ENCODE measurements around the gene AK3. TPM values are rescaled to one million over a fixed set of nuclear protein-coding genes. Genes with fewer than 3 reads are reported as not detected.

The AK3 gene
- total and polyA plus RNA-seq, 5 donors from 2014 or later, result 21.7 to 47.3 (median 42.2) TPM

DNA sequence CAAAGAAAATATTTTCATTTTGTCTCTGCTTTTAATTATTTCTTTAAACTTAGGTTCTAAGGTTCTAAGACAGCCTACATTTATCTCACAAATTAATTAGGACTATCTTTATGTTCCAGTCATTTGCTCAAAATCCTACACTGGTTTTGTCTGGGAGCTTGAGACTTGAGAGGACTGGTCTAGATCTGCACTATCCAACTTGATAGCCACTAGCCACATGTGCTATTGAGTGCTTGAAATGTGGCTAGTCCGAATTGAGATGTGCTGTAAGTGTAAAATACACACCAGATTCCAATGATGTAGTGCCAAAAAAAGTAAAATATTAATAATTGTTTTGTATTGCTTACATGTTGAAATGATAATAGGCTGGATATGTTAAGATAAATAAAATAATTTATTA, 54.4 kb downstream of the AK3 start:
- Mint-ChIP-seq H3K4me1 (peaks cover 42 to 66% (median 47%) of the 10 kb centered on the region in 4 donors), H3K9me3 (no peaks in the 10 kb centered on the region), H3K4me3 (no peak overlapping the region), H3K36me3 (peaks cover 45% of the 10 kb centered on the region), H3K27ac (no peak overlapping the region), H3K27me3 (no peaks in the 10 kb centered on the region)
- DNase-seq, result no peak
- Histone ChIP-seq H3K9me3 (ENCODE audit: control insufficient read depth in 2 of 2, low read length in 2 of 2) (no peaks in the 10 kb centered on the region), H3K4me3 (ENCODE audit: low read depth, low read length) (no peak overlapping the region), H3K27me3 (ENCODE audit: control insufficient read depth, insufficient read depth, low read length) (no peaks in the 10 kb centered on the region), H3K27ac (ENCODE audit: insufficient read depth, low read length, poor library complexity, severe bottlenecking) (no peak overlapping the region), H3K4me1 (ENCODE audit: control insufficient read depth, insufficient read depth, low read length, poor library complexity, severe bottlenecking) (peaks cover 8% of the 10 kb centered on the region), H3K36me3 (ENCODE audit: control insufficient read depth, insufficient read depth, low read length) (peaks cover 58% of the 10 kb centered on the region)
- no peak for ATAC-seq (ENCODE audit: low read depth in 2 of 2)

DNA sequence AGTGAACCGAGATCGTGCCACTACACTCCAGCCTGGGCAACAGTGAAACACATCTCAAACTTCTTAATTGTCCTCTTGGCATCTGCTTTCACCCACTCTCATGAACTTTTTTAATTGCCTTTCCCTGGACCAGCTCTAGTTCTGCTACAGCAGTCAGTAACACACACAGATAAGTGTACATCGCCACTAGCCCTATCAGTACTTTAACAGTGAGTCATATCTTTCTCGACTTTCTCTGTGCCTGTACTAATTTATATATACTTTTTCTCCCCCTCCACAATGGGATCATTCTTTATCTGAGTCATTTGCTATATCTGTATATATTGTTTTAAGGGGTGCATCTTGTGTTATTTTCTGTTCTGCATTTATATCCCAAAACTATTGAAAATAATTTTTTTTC, 54.9 kb downstream of the AK3 start:
- no peaks in the 10 kb centered on the region for H3K27me3 Mint-ChIP-seq
- no peak overlapping the region for H3K27ac ChIP-seq (ENCODE audit: insufficient read depth, low read length, poor library complexity, severe bottlenecking)
- no peaks in the 10 kb centered on the region for H3K27me3 ChIP-seq (ENCODE audit: control insufficient read depth, insufficient read depth, low read length)
- ATAC-seq (ENCODE audit: low read depth in 2 of 2) (no peak), DNase-seq (no peak)
- H3K36me3 ChIP-seq (ENCODE audit: control insufficient read depth, insufficient read depth, low read length), result peaks cover 53% of the 10 kb centered on the region
- H3K4me1 Mint-ChIP-seq, result peaks cover 37 to 61% (median 43%) of the 10 kb centered on the region in 4 donors
- H3K4me1 ChIP-seq (ENCODE audit: control insufficient read depth, insufficient read depth, low read length, poor library complexity, severe bottlenecking), result peaks cover 11% of the 10 kb centered on the region
- H3K9me3 ChIP-seq (ENCODE audit: control insufficient read depth in 2 of 2, low read length in 2 of 2), result no peaks in the 10 kb centered on the region
- H3K36me3 Mint-ChIP-seq, result peaks cover 41% of the 10 kb centered on the region
- H3K4me3 ChIP-seq (ENCODE audit: low read depth, low read length), result no peak overlapping the region
- no peaks in the 10 kb centered on the region for H3K9me3 Mint-ChIP-seq
- H3K27ac Mint-ChIP-seq, result peak overlapping the region in 1 of 3 donors; percentile 86
- peak overlapping the region in 2 of 4 donors; percentile 5 to 76 for H3K4me3 Mint-ChIP-seq

GRCh38 chr9:4684820-4685219, 56.2 kb downstream of the AK3 start:
- no peak overlapping the region for H3K4me3 Mint-ChIP-seq
- H3K27ac ChIP-seq (ENCODE audit: insufficient read depth, low read length, poor library complexity, severe bottlenecking), result no peak overlapping the region
- ATAC-seq (ENCODE audit: low read depth in 2 of 2) (no peak), DNase-seq (no peak)
- H3K4me1 ChIP-seq (ENCODE audit: control insufficient read depth, insufficient read depth, low read length, poor library complexity, severe bottlenecking), result peaks cover 23% of the 10 kb centered on the region
- H3K4me1 Mint-ChIP-seq, result peaks cover 31 to 49% (median 32%) of the 10 kb centered on the region in 4 donors
- H3K27me3 Mint-ChIP-seq, result no peaks in the 10 kb centered on the region
- H3K27me3 ChIP-seq (ENCODE audit: control insufficient read depth, insufficient read depth, low read length), result no peaks in the 10 kb centered on the region
- H3K36me3 ChIP-seq (ENCODE audit: control insufficient read depth, insufficient read depth, low read length), result peaks cover 43% of the 10 kb centered on the region
- H3K9me3 Mint-ChIP-seq, result no peaks in the 10 kb centered on the region
- peak overlapping the region in 1 of 3 donors; percentile 2 for H3K27ac Mint-ChIP-seq
- no peaks in the 10 kb centered on the region for H3K9me3 ChIP-seq (ENCODE audit: control insufficient read depth in 2 of 2, low read length in 2 of 2)
- no peak overlapping the region for H3K4me3 ChIP-seq (ENCODE audit: low read depth, low read length)
- H3K36me3 Mint-ChIP-seq, result peaks cover 28% of the 10 kb centered on the region

DNA sequence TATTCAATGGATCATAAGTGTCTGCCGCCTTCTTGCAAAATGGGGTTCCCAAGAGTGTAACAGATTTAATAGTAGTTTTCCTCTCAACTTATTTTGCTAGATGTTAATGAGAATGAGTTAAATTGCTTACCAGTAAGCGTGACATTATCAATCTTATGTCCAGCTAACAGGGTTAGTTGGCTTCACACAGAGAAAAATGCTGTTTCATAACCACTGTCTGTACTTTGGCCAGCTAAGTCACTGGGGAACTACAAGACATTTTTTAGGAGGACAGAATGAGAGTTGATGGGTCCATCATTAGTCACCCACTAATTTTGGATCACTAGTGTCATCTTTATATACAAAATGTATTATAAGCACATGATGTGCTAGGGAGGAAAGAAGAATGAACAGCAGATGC, 60.3 kb downstream of the AK3 start:
- Mint-ChIP-seq H3K4me1 (peaks cover 13 to 26% (median 22%) of the 10 kb centered on the region in 4 donors), H3K27ac (no peak overlapping the region), H3K27me3 (no peaks in the 10 kb centered on the region), H3K36me3 (peaks cover 15% of the 10 kb centered on the region), H3K9me3 (no peaks in the 10 kb centered on the region), H3K4me3 (no peak overlapping the region)
- H3K4me1 ChIP-seq (ENCODE audit: control insufficient read depth, insufficient read depth, low read length, poor library complexity, severe bottlenecking), result peaks cover 26% of the 10 kb centered on the region
- H3K27ac ChIP-seq (ENCODE audit: insufficient read depth, low read length, poor library complexity, severe bottlenecking), result no peak overlapping the region
- DNase-seq (no peak), ATAC-seq (ENCODE audit: low read depth in 2 of 2) (no peak)
- peaks cover 12% of the 10 kb centered on the region for H3K36me3 ChIP-seq (ENCODE audit: control insufficient read depth, insufficient read depth, low read length)
- no peaks in the 10 kb centered on the region for H3K27me3 ChIP-seq (ENCODE audit: control insufficient read depth, insufficient read depth, low read length)
- peak overlapping the region; percentile 96 for H3K4me3 ChIP-seq (ENCODE audit: low read depth, low read length)
- no peaks in the 10 kb centered on the region for H3K9me3 ChIP-seq (ENCODE audit: control insufficient read depth in 2 of 2, low read length in 2 of 2)

- Histone ChIP-seq H3K27ac (ENCODE audit: insufficient read depth, low read length, poor library complexity, severe bottlenecking) (peak overlapping the region; percentile 96), H3K9me3 (ENCODE audit: control insufficient read depth in 2 of 2, low read length in 2 of 2) (no peaks in the 10 kb centered on the region), H3K36me3 (ENCODE audit: control insufficient read depth, insufficient read depth, low read length) (peaks cover 6% of the 10 kb centered on the region), H3K27me3 (ENCODE audit: control insufficient read depth, insufficient read depth, low read length) (no peaks in the 10 kb centered on the region), H3K4me3 (ENCODE audit: low read depth, low read length) (peak overlapping the region; percentile 96), H3K4me1 (ENCODE audit: control insufficient read depth, insufficient read depth, low read length, poor library complexity, severe bottlenecking) (peaks cover 23% of the 10 kb centered on the region)
- Mint-ChIP-seq H3K27ac (no peak overlapping the region), H3K36me3 (peaks cover 13% of the 10 kb centered on the region), H3K4me3 (no peak overlapping the region), H3K9me3 (peaks cover 0 to 1% (median 0%) of the 10 kb centered on the region in 7 donors), H3K4me1 (peaks cover 11 to 24% (median 19%) of the 10 kb centered on the region in 4 donors), H3K27me3 (no peaks in the 10 kb centered on the region)
- DNase-seq, result peak in 2 of 3 donors; percentile 22 to 38
- no peak for ATAC-seq (ENCODE audit: low read depth in 2 of 2)
These were observed 60.9 kb downstream of the AK3 start for GRCh38 chr9:4680173-4680525.

- Mint-ChIP-seq H3K27ac (no peak within 1 kb of the TSS), H3K9me3 (peaks cover 0 to 1% (median 0%) of the 10 kb centered on the region in 7 donors), H3K27me3 (no peaks in the 10 kb centered on the region), H3K4me1 (peaks cover 7 to 17% (median 13%) of the 10 kb centered on the region in 4 donors), H3K36me3 (peaks cover 7% of the 10 kb centered on the region), H3K4me3 (no peak within 1 kb of the TSS)
- H3K4me1 ChIP-seq (ENCODE audit: control insufficient read depth, insufficient read depth, low read length, poor library complexity, severe bottlenecking), result peaks cover 23% of the 10 kb centered on the region
- peak within 1 kb of the TSS; percentile 98 for H3K4me3 ChIP-seq (ENCODE audit: low read depth, low read length)
- peak within 1 kb of the TSS; percentile 96 for H3K27ac ChIP-seq (ENCODE audit: insufficient read depth, low read length, poor library complexity, severe bottlenecking)
- H3K27me3 ChIP-seq (ENCODE audit: control insufficient read depth, insufficient read depth, low read length), result no peaks in the 10 kb centered on the region
- H3K9me3 ChIP-seq (ENCODE audit: control insufficient read depth in 2 of 2, low read length in 2 of 2), result no peaks in the 10 kb centered on the region
- DNase-seq, result peak; percentile 97 to 99 (median 98)
- peak; percentile 96 to 97 for ATAC-seq (ENCODE audit: low read depth in 2 of 2)
- H3K36me3 ChIP-seq (ENCODE audit: control insufficient read depth, insufficient read depth, low read length), result no peaks in the 10 kb centered on the region
These were observed 61.5 kb downstream of the AK3 start, which contains the start of gene CDC37L1 for GRCh38 chr9:4679268-4680172. Gene CDC37L1, plus strand, starts transcription at chr9:4679569. Its CDS starts 199 bp downstream, at chr9:4679768.

- Histone ChIP-seq H3K27ac (ENCODE audit: insufficient read depth, low read length, poor library complexity, severe bottlenecking) (peak overlapping the region; percentile 96), H3K27me3 (ENCODE audit: control insufficient read depth, insufficient read depth, low read length) (no peaks in the 10 kb centered on the region), H3K36me3 (ENCODE audit: control insufficient read depth, insufficient read depth, low read length) (no peaks in the 10 kb centered on the region), H3K4me3 (ENCODE audit: low read depth, low read length) (peak overlapping the region; percentile 98), H3K4me1 (ENCODE audit: control insufficient read depth, insufficient read depth, low read length, poor library complexity, severe bottlenecking) (peaks cover 23% of the 10 kb centered on the region), H3K9me3 (ENCODE audit: control insufficient read depth in 2 of 2, low read length in 2 of 2) (no peaks in the 10 kb centered on the region)
- Mint-ChIP-seq H3K36me3 (peaks cover 4% of the 10 kb centered on the region), H3K9me3 (peaks cover 0 to 1% (median 0%) of the 10 kb centered on the region in 7 donors), H3K4me3 (no peak overlapping the region), H3K27me3 (peaks cover under 1% of the 10 kb centered on the region), H3K4me1 (peaks cover 4 to 13% (median 9%) of the 10 kb centered on the region in 4 donors), H3K27ac (no peak overlapping the region)
- DNase-seq, result peak in 2 of 3 donors; percentile 6 to 71
- ATAC-seq (ENCODE audit: low read depth in 2 of 2), result peak; percentile 9 to 12
These were observed 62.2 kb downstream of the AK3 start for GRCh38 chr9:4678679-4679267.
